T-helper 1 cell (primary cell): Measurements from ENCODE around the gene BCL7B.
A peak's percentile ranks its signal among the peaks of the same experiment; 100 is the strongest.
"Not testable (repeated sequence)": the region's sequence is repeated elsewhere in the genome, so short reads cannot be mapped to it uniquely, and the experiment has no call there.

Experiments used
- DNase-seq, 5 donors: peaks; one replicate each; pipeline ENCODE4 v3.0.0-alpha.2; 2012 to 2020

The BCL7B gene

GRCh38 chr7:73533742-73534141, 23.7 kb downstream of the BCL7B start:
- no peak for DNase-seq

GRCh38 chr7:73532224-73532623, 25.3 kb downstream of the BCL7B start:
- no peak for DNase-seq

GRCh38 chr7:73530800-73531199, 26.7 kb downstream of the BCL7B start:
- no peak for DNase-seq

GRCh38 chr7:73526896-73527821, 30.3 kb downstream of the BCL7B start:
- DNase-seq, result no peak

- DNase-seq, result not testable (repeated sequence)
These were observed 31.4 kb downstream of the BCL7B start for GRCh38 chr7:73526158-73526494.

- DNase-seq, result peak; percentile 94 to 99 (median 96)
These were observed 35.2 kb downstream of the BCL7B start, which contains the start of gene BAZ1B for GRCh38 chr7:73522105-73522872. Gene BAZ1B, minus strand, starts transcription at chr7:73522293. Its CDS starts 360 bp downstream, at chr7:73521933.

GRCh38 chr7:73521636-73522104, 35.8 kb downstream of the BCL7B start:
- no peak for DNase-seq

GRCh38 chr7:73520673-73521635, 36.5 kb downstream of the BCL7B start:
- peak in 1 of 5 donors; percentile 17 for DNase-seq

- peak in 2 of 5 donors; percentile 21 to 29 for DNase-seq
These were observed 37.4 kb downstream of the BCL7B start for GRCh38 chr7:73519867-73520672.

GRCh38 chr7:73518470-73518869, 39.0 kb downstream of the BCL7B start:
- no peak for DNase-seq

- DNase-seq, result no peak
These were observed 40.1 kb downstream of the BCL7B start for GRCh38 chr7:73517241-73517995.

GRCh38 chr7:73515178-73515577, 42.3 kb downstream of the BCL7B start:
- no peak for DNase-seq

- no peak for DNase-seq
These were observed 45.3 kb downstream of the BCL7B start for GRCh38 chr7:73512018-73512780.

GRCh38 chr7:73509463-73509862, 48.0 kb downstream of the BCL7B start:
- DNase-seq, result no peak

- DNase-seq, result no peak
These were observed 49.9 kb downstream of the BCL7B start for GRCh38 chr7:73507556-73507955.

- no peak for DNase-seq
These were observed 52.6 kb downstream of the BCL7B start for GRCh38 chr7:73504920-73505319.

- no peak for DNase-seq
These were observed 53.5 kb downstream of the BCL7B start for GRCh38 chr7:73504017-73504416.

GRCh38 chr7:73503229-73503628, 54.3 kb downstream of the BCL7B start:
- DNase-seq, result no peak

- DNase-seq, result no peak
These were observed 60.9 kb downstream of the BCL7B start for GRCh38 chr7:73496626-73497025.

- not testable (repeated sequence) for DNase-seq
These were observed 62.0 kb downstream of the BCL7B start for GRCh38 chr7:73495507-73495906.
